Sigmoid colon (tissue), 4 donors: ENCODE data around the gene MAPKAPK5.

Experiments used
- CTCF ChIP-seq, 4 experiments: fragments of 450-650 bp in 3 of 4; fragments of 200-600 bp in 1 of 4; IDR thresholded peaks; one replicate each; pipeline ENCODE4 v1.5.1; 2016 to 2019; ENCODE audit warnings: antibody characterized with exemption in 4 of 4, mild to moderate bottlenecking in 3 of 4, moderate library complexity in 2 of 4
- EP300 ChIP-seq, 4 donors: sonication (generic); formaldehyde crosslinking; IDR thresholded peaks; one replicate each; pipeline ENCODE4 v1.6.1; 2017; ENCODE audit warnings: antibody characterized with exemption in 4 of 4
- POLR2A ChIP-seq, 2 donors: fragments of 450-650 bp; IDR thresholded peaks; one replicate each; pipeline ENCODE4 v1.6.1; 2016; ENCODE audit warnings: antibody characterized with exemption in 2 of 2, mild to moderate bottlenecking in 2 of 2, moderate library complexity in 2 of 2

GRCh38 chr12:111894556-111894955 is 52.5 kb downstream of the MAPKAPK5 start:
- TF ChIP-seq CTCF (IDR thresholded peaks at IDR 0.05) = no peak
- TF ChIP-seq POLR2A (IDR thresholded peaks at IDR 0.05) = no peak
- no peak for TF ChIP-seq EP300 (IDR thresholded peaks at IDR 0.05)
